ENCODE measurements around the gene ALOX12B. TPM values are rescaled to one million over a fixed set of nuclear protein-coding genes. Genes with fewer than 3 reads are reported as not detected.
A peak's percentile ranks its signal among the peaks of the same experiment; 100 is the strongest.

Gene ALOX12B
- total and polyA plus RNA-seq, 8 donors, result 0.16 to 0.31 TPM; not detected in 6

- ATAC-seq (peak in 1 of 4 donors; percentile 30), DNase-seq (peak in 1 of 6 donors; percentile 41), FAIRE-seq (no peak)
- H3K9me3 ChIP-seq, result no peaks in the 10 kb centered on the region
- H3K27ac ChIP-seq, result no peak overlapping the region
- H3K36me3 ChIP-seq, result no peaks in the 10 kb centered on the region
- intact Hi-C loops (cut with DNase I), result loop anchor here in 1 of 3 donors (10.0 kb wide), 1 partner anchor 46 kb away; the partner anchor contains the start of gene ALOXE3
- no peak overlapping the region for H3K4me3 ChIP-seq
- TF ChIP-seq CTCF (IDR thresholded peaks at IDR 0.05), result no peak
- no peaks in the 10 kb centered on the region for H3K4me1 ChIP-seq
- 52 to 61% methylated on average over 9 of the region's 9 CpGs for WGBS, 2 donors
- peaks cover 0 to 13% (median 1%) of the 10 kb centered on the region in 4 donors for H3K27me3 ChIP-seq
Measured at GRCh38 chr17:8068736-8069586, 18.6 kb downstream of the ALOX12B start.

DNA sequence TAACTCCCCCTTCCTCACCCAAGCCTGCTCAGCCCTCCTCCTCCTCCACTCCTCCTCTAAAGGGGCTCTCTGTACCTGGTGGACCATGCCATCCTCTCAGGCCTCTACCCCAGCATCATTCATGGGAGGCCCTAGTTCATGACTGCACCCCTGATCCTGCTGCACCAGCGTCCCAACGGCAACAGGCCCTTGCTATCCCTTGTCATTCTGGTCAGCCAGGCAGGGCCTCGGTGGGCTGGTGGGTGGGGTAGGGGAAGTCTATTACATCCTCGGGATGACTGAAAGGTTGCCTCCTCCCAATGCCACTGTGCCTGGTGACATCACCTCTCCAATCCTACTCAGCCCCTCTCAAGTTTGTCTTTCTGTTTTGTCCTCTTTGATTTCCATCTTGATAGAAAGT lies 19.7 kb downstream of the ALOX12B start:
- FAIRE-seq (no peak), ATAC-seq (no peak), DNase-seq (peak in 1 of 6 donors; percentile 40)
- no peaks in the 10 kb centered on the region for H3K4me1 ChIP-seq
- H3K27ac ChIP-seq, result no peak overlapping the region
- H3K4me3 ChIP-seq, result no peak overlapping the region
- no peaks in the 10 kb centered on the region for H3K36me3 ChIP-seq
- intact Hi-C loops (cut with DNase I), result loop anchor here in 1 of 3 donors (10.0 kb wide), 1 partner anchor 47 kb away; the partner anchor contains the start of gene ALOXE3
- peaks cover 0 to 8% (median 0%) of the 10 kb centered on the region in 4 donors for H3K27me3 ChIP-seq
- WGBS, 2 donors, result 64 to 68% methylated on average over 4 of the region's 4 CpGs
- H3K9me3 ChIP-seq, result no peaks in the 10 kb centered on the region
- no peak for TF ChIP-seq CTCF (IDR thresholded peaks at IDR 0.05)

- peaks cover 0 to 7% (median under 1%) of the 10 kb centered on the region in 4 donors for H3K27me3 ChIP-seq
- no peak for TF ChIP-seq CTCF (IDR thresholded peaks at IDR 0.05)
- no peak overlapping the region for H3K4me3 ChIP-seq
- no peaks in the 10 kb centered on the region for H3K9me3 ChIP-seq
- H3K27ac ChIP-seq, result no peak overlapping the region
- no peaks in the 10 kb centered on the region for H3K4me1 ChIP-seq
- FAIRE-seq (no peak), ATAC-seq (no peak), DNase-seq (peak in 1 of 6 donors; percentile 41)
- intact Hi-C loops (cut with DNase I), result loop anchor here in 1 of 3 donors (10.0 kb wide), 1 partner anchor 48 kb away; the partner anchor contains the start of gene ALOXE3
- WGBS, 2 donors, result 64 to 76% methylated on average over 15 of the region's 15 CpGs
- no peaks in the 10 kb centered on the region for H3K36me3 ChIP-seq
Measured at GRCh38 chr17:8066841-8067775, 20.4 kb downstream of the ALOX12B start.

- 43 to 60% methylated on average over 6 of the region's 6 CpGs for WGBS, 2 donors
- Histone ChIP-seq H3K36me3 (no peaks in the 10 kb centered on the region), H3K9me3 (no peaks in the 10 kb centered on the region), H3K4me3 (no peak overlapping the region), H3K4me1 (no peaks in the 10 kb centered on the region), H3K27ac (no peak overlapping the region), H3K27me3 (peaks cover 0 to 16% (median 0%) of the 10 kb centered on the region in 4 donors)
- ATAC-seq, result no peak
- peak in 1 of 6 donors; percentile 38 for DNase-seq
- intact Hi-C loops (cut with DNase I), result loop anchor here in 1 of 3 donors (10.0 kb wide), 1 partner anchor 50 kb away; the partner anchor contains the start of gene ALOXE3
- FAIRE-seq, result no peak
- TF ChIP-seq CTCF (IDR thresholded peaks at IDR 0.05), result no peak
Measured at GRCh38 chr17:8064561-8065019, 22.9 kb downstream of the ALOX12B start.

All from pancreas (tissue), 10 donors.